Left renal cortex interstitium (tissue), 4 donors: ENCODE data around the gene TMEM130. TPM values are rescaled to one million over a fixed set of nuclear protein-coding genes. Genes with fewer than 3 reads are reported as not detected.

Experiments used
- DNase-seq, 4 donors: peaks; one replicate each; pipeline ENCODE4 v3.0.0-alpha.2; 2013; ENCODE audit warnings: low read depth in 4 of 4, low spot score in 2 of 4, missing footprints in 1 of 4
- polyA plus RNA-seq, 4 donors: library from polyadenylated mRNA; unstranded; fragments of 120-200 nt; gene quantifications; one replicate each; pipeline ENCODE4 v1.2.1, GENCODE V29; 2013; ENCODE audit not compliant: insufficient read length in 4 of 4

Gene TMEM130
- 1 to 10 TPM; 4.5 to 6.9 (median 5.2) TPM for polyA plus RNA-seq

GRCh38 chr7:98869597-98870120, at the start of gene TMEM130:
Gene TMEM130 (minus strand): TSS chr7:98870014. CDS start chr7:98869861, 153 bp downstream.
- DNase-seq = no peak

GRCh38 chr7:98917331-98917730, 47.5 kb upstream of the TMEM130 start:
- no peak for DNase-seq

GRCh38 chr7:98913612-98914011, 43.8 kb upstream of the TMEM130 start:
- DNase-seq = no peak

- no peak for DNase-seq
These were observed 43.2 kb upstream of the TMEM130 start for GRCh38 chr7:98913026-98913425.

GRCh38 chr7:98911916-98912315, 42.1 kb upstream of the TMEM130 start:
- no peak for DNase-seq

- no peak for DNase-seq
These were observed 40.6 kb upstream of the TMEM130 start for GRCh38 chr7:98910427-98910826.

- DNase-seq = no peak
These were observed 39.7 kb upstream of the TMEM130 start for GRCh38 chr7:98909487-98909886.

GRCh38 chr7:98908585-98908984, 38.8 kb upstream of the TMEM130 start:
- no peak for DNase-seq

GRCh38 chr7:98907570-98907969, 37.8 kb upstream of the TMEM130 start:
- DNase-seq = no peak

GRCh38 chr7:98903246-98903645, 33.4 kb upstream of the TMEM130 start:
- no peak for DNase-seq

- no peak for DNase-seq
These were observed 32.7 kb upstream of the TMEM130 start for GRCh38 chr7:98902523-98902922.

GRCh38 chr7:98900815-98901214, 31.0 kb upstream of the TMEM130 start:
- DNase-seq = no peak

- DNase-seq = no peak
These were observed 30.0 kb upstream of the TMEM130 start for GRCh38 chr7:98899816-98900215.

GRCh38 chr7:98892609-98893008, 22.8 kb upstream of the TMEM130 start:
- DNase-seq = no peak

GRCh38 chr7:98887038-98887437, 17.2 kb upstream of the TMEM130 start:
- DNase-seq = no peak

- no peak for DNase-seq
These were observed 14.6 kb upstream of the TMEM130 start for GRCh38 chr7:98884416-98884815.

GRCh38 chr7:98881561-98882315, 11.9 kb upstream of the TMEM130 start:
- no peak for DNase-seq

- no peak for DNase-seq
These were observed 10.7 kb upstream of the TMEM130 start for GRCh38 chr7:98880485-98880884.

GRCh38 chr7:98879979-98880315, 10.1 kb upstream of the TMEM130 start:
- no peak for DNase-seq

- no peak for DNase-seq
These were observed 9.6 kb upstream of the TMEM130 start for GRCh38 chr7:98879198-98879978.

GRCh38 chr7:98878365-98879197, 8.8 kb upstream of the TMEM130 start, which contains the start of gene TRRAP:
Gene TRRAP (plus strand): TSS chr7:98878532. CDS start chr7:98881151, 2,619 bp downstream.
- DNase-seq = peak in 1 of 4 donors; percentile 65
